Superior temporal gyrus (tissue), 1 donor: Measurements from ENCODE around the gene NME7.
"Not testable (repeated sequence)": the region's sequence is repeated elsewhere in the genome, so short reads cannot be mapped to it uniquely, and the experiment has no call there.

Source experiments
- DNase-seq: peaks from one replicate; pipeline ENCODE4 v3.0.0-alpha.2; 2016; ENCODE audit errors: extremely low spot score

The NME7 gene

GRCh38 chr1:169235568-169235967, 132.0 kb downstream of the NME7 start:
- DNase-seq: no peak

- DNase-seq: no peak
These were observed 132.8 kb downstream of the NME7 start for GRCh38 chr1:169234780-169235179.

- DNase-seq: no peak
These were observed 150.0 kb downstream of the NME7 start for GRCh38 chr1:169217636-169218035.

GRCh38 chr1:169214598-169214997, 153.0 kb downstream of the NME7 start:
- no peak for DNase-seq

GRCh38 chr1:169212088-169212487, 155.5 kb downstream of the NME7 start:
- DNase-seq: no peak

GRCh38 chr1:169207797-169208520, 159.6 kb downstream of the NME7 start:
- no peak for DNase-seq

GRCh38 chr1:169204157-169204556, 163.4 kb downstream of the NME7 start:
- DNase-seq: no peak

GRCh38 chr1:169202791-169203665, 164.6 kb downstream of the NME7 start:
- DNase-seq: no peak

GRCh38 chr1:169201084-169201619, 166.4 kb downstream of the NME7 start:
- no peak for DNase-seq

GRCh38 chr1:169200319-169200718, 167.3 kb downstream of the NME7 start:
- DNase-seq: no peak

GRCh38 chr1:169196581-169196980, 171.0 kb downstream of the NME7 start:
- peak; percentile 35 for DNase-seq

- DNase-seq: no peak
These were observed 171.4 kb downstream of the NME7 start for GRCh38 chr1:169196161-169196560.

- DNase-seq: no peak
These were observed 174.3 kb downstream of the NME7 start for GRCh38 chr1:169193191-169193850.

- DNase-seq: no peak
These were observed 181.5 kb downstream of the NME7 start for GRCh38 chr1:169186106-169186505.

- DNase-seq: no peak
These were observed 182.8 kb downstream of the NME7 start for GRCh38 chr1:169184812-169185211.

GRCh38 chr1:169180174-169180573, 187.4 kb downstream of the NME7 start:
- DNase-seq: no peak

- not testable (repeated sequence) for DNase-seq
These were observed 188.2 kb downstream of the NME7 start for GRCh38 chr1:169179431-169179830.

GRCh38 chr1:169175461-169175860, 192.1 kb downstream of the NME7 start:
- DNase-seq: no peak

GRCh38 chr1:169163059-169163458, 204.5 kb downstream of the NME7 start:
- peak; percentile 70 for DNase-seq

GRCh38 chr1:169161496-169162194, 206.0 kb downstream of the NME7 start:
- no peak for DNase-seq

GRCh38 chr1:169160845-169161495, 206.6 kb downstream of the NME7 start:
- DNase-seq: no peak
